Loucy (cell line): ENCODE results near the gene ARL3.

Experiments used
- EZH2phosphoT487 ChIP-seq: fragments of 200-600 bp; IDR thresholded peaks from 2 replicates; pipeline ENCODE4 v1.6.1; 2018; ENCODE audit warnings: antibody characterized with exemption, mild to moderate bottlenecking, moderate library complexity, borderline replicate concordance
- TF ChIP-seq, protein P1 (sequence below): fragments of 200-600 bp; sonication (generic); conservative IDR thresholded peaks from 2 replicates; pipeline ENCODE4 v1.5.1; 2014; ENCODE audit warnings: mild to moderate bottlenecking, antibody characterized with exemption, low read length

DNA sequence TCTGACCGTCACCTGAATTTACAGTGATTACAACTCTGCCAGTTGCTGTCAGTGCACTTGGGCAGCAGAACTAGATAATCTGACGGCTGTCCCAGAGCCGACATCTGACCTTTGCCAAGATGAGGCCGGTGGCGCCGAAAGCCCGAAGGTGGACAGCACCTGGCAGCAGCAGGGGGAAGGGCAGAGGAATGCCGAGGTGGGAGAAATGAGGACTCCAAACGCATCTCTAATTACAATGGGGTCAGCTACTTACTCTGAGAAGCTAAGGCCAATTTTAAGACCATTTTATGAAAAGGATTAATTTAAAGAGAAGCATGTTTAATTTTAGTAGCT lies 36.2 kb downstream of the ARL3 start:
- TF ChIP-seq, protein P1, sequence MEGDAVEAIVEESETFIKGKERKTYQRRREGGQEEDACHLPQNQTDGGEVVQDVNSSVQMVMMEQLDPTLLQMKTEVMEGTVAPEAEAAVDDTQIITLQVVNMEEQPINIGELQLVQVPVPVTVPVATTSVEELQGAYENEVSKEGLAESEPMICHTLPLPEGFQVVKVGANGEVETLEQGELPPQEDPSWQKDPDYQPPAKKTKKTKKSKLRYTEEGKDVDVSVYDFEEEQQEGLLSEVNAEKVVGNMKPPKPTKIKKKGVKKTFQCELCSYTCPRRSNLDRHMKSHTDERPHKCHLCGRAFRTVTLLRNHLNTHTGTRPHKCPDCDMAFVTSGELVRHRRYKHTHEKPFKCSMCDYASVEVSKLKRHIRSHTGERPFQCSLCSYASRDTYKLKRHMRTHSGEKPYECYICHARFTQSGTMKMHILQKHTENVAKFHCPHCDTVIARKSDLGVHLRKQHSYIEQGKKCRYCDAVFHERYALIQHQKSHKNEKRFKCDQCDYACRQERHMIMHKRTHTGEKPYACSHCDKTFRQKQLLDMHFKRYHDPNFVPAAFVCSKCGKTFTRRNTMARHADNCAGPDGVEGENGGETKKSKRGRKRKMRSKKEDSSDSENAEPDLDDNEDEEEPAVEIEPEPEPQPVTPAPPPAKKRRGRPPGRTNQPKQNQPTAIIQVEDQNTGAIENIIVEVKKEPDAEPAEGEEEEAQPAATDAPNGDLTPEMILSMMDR = no peak
- no peak for TF ChIP-seq EZH2phosphoT487
